ENCODE data around the gene RARRES2. TPM values are rescaled to one million over a fixed set of nuclear protein-coding genes. Genes with fewer than 3 reads are reported as not detected.
A peak's percentile ranks its signal among the peaks of the same experiment; 100 is the strongest.

RARRES2 gene
- total RNA-seq, 1 donor, result 26.1 TPM

GRCh38 chr7:150332852-150333635 lies 8.4 kb downstream of the RARRES2 start:
- peak; percentile 77 for DNase-seq (ENCODE audit: insufficient read length, low spot score, missing footprints)
- no peaks in the 10 kb centered on the region for H3K4me1 ChIP-seq (ENCODE audit: insufficient read depth, low read length)
- H3K9me3 ChIP-seq (ENCODE audit: low read depth, low read length), result no peaks in the 10 kb centered on the region
- H3K36me3 ChIP-seq (ENCODE audit: insufficient read depth, low read length), result no peaks in the 10 kb centered on the region
- H2AFZ ChIP-seq (ENCODE audit: low read length), result no peak overlapping the region
- H3K4me2 ChIP-seq (ENCODE audit: insufficient read depth, low read length), result no peak overlapping the region
- no peak overlapping the region for H3K4me3 ChIP-seq (ENCODE audit: insufficient read depth, low read length)
- no peaks in the 10 kb centered on the region for H3K79me2 ChIP-seq (ENCODE audit: insufficient read depth, low read length)
- H3K27me3 ChIP-seq (ENCODE audit: insufficient read depth, low read length), result no peaks in the 10 kb centered on the region
- no peaks in the 10 kb centered on the region for H4K20me1 ChIP-seq (ENCODE audit: insufficient read depth, low read length)
- H3K27ac ChIP-seq (ENCODE audit: low read depth, low read length), result no peak overlapping the region
- no peak for TF ChIP-seq CTCF (IDR thresholded peaks at IDR 0.05; ENCODE audit: extremely low read depth, low read depth, low read length)

- H3K79me2 ChIP-seq (ENCODE audit: insufficient read depth, low read length), result no peaks in the 10 kb centered on the region
- H3K4me2 ChIP-seq (ENCODE audit: insufficient read depth, low read length), result no peak overlapping the region
- no peak overlapping the region for H2AFZ ChIP-seq (ENCODE audit: low read length)
- H3K9me3 ChIP-seq (ENCODE audit: low read depth, low read length), result no peaks in the 10 kb centered on the region
- H3K36me3 ChIP-seq (ENCODE audit: insufficient read depth, low read length), result no peaks in the 10 kb centered on the region
- TF ChIP-seq CTCF (IDR thresholded peaks at IDR 0.05; ENCODE audit: extremely low read depth, low read depth, low read length), result no peak
- no peak overlapping the region for H3K27ac ChIP-seq (ENCODE audit: low read depth, low read length)
- peak; percentile 51 for DNase-seq (ENCODE audit: insufficient read length, low spot score, missing footprints)
- H3K4me1 ChIP-seq (ENCODE audit: insufficient read depth, low read length), result no peaks in the 10 kb centered on the region
- no peaks in the 10 kb centered on the region for H3K27me3 ChIP-seq (ENCODE audit: insufficient read depth, low read length)
- H3K4me3 ChIP-seq (ENCODE audit: insufficient read depth, low read length), result no peak overlapping the region
- H4K20me1 ChIP-seq (ENCODE audit: insufficient read depth, low read length), result no peaks in the 10 kb centered on the region
Measured at GRCh38 chr7:150330211-150330885, 11.1 kb downstream of the RARRES2 start.

- H4K20me1 ChIP-seq (ENCODE audit: insufficient read depth, low read length), result no peaks in the 10 kb centered on the region
- no peaks in the 10 kb centered on the region for H3K36me3 ChIP-seq (ENCODE audit: insufficient read depth, low read length)
- no peaks in the 10 kb centered on the region for H3K4me1 ChIP-seq (ENCODE audit: insufficient read depth, low read length)
- no peak overlapping the region for H2AFZ ChIP-seq (ENCODE audit: low read length)
- H3K79me2 ChIP-seq (ENCODE audit: insufficient read depth, low read length), result no peaks in the 10 kb centered on the region
- H3K27ac ChIP-seq (ENCODE audit: low read depth, low read length), result no peak overlapping the region
- no peak for DNase-seq (ENCODE audit: insufficient read length, low spot score, missing footprints)
- H3K4me3 ChIP-seq (ENCODE audit: insufficient read depth, low read length), result no peak overlapping the region
- no peaks in the 10 kb centered on the region for H3K9me3 ChIP-seq (ENCODE audit: low read depth, low read length)
- TF ChIP-seq CTCF (IDR thresholded peaks at IDR 0.05; ENCODE audit: extremely low read depth, low read depth, low read length), result no peak
- H3K27me3 ChIP-seq (ENCODE audit: insufficient read depth, low read length), result no peaks in the 10 kb centered on the region
- H3K4me2 ChIP-seq (ENCODE audit: insufficient read depth, low read length), result no peak overlapping the region
Measured at GRCh38 chr7:150329331-150330120, 11.9 kb downstream of the RARRES2 start.
